T follicular helper cell (primary cell): ENCODE measurements around the gene ARHGDIA.
A peak's percentile ranks its signal among the peaks of the same experiment; 100 is the strongest.
"Not testable (repeated sequence)": the region's sequence is repeated elsewhere in the genome, so short reads cannot be mapped to it uniquely, and the experiment has no call there.

Experiments used
- DNase-seq: peaks from one replicate; pipeline ENCODE4 v3.0.0-alpha.2; 2020; ENCODE audit warnings: low read depth
- total RNA-seq, 2 experiments: gene quantifications; one replicate each; lab custom pipeline; 2026; lab: John Stamatoyannopoulos, UW

ARHGDIA gene
- total RNA-seq: 238 to 261 reads per million in 2 experiments

DNA sequence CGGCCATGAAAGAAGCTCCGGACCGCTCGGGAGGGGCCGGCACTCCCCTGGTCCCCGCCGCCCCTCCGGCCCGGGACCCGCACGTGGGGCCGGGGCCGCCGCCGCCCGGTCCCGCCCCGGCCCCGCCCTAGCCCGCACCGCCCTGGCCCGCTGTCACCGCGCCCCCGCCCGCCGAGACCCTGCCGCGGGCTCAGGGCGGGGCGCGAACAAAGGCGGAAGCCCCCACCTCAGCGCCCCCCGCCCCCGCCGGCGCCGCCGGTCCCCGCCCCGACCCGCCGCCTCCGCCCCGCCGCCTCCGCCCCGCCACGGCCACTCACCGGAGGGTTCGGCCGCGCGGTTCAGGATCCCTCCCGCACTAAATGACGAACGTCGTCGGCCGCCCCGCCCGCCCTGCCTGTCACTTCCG, at the start of gene ARHGDIA:
Gene ARHGDIA (minus strand): TSS at position 357 of the 406 bp plus-strand sequence. CDS start 1,407 bp downstream, outside the sequence.
- no peak for DNase-seq

DNA sequence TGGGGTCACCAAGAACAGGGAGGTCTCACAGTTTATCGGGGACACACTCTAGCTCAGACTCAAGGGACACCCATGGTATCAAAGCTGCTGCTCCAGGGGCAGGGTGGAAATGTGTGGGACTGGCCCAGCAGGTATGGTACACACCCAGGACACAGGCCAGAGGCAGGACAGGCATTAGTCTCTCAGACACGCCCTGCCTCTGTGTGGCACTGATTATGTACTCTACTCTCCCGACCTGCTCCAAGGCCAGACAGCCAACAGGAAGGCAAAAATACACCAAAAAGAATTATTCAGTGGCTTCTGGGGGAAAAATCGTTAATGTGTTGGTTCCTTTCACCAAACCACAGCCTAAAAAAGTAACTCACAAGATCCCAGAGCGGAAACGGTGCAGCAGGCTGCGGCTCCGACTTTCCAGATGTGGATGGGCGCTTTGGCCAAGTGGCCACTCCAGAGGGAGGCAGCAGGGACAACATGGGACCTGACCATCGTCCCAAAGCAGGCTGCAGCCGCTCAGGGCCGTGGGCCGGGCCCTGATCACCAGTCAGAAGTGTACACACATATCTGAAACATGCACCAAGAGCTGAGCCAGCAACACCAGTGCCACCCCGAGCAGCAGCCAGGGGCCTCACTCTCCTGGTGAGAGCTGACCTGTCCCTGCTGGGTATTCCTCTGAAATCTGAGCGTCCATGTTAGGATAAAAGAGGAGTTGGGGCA, 47.9 kb upstream of the ARHGDIA start:
- no peak for DNase-seq

GRCh38 chr17:81918333-81918669, 47.2 kb upstream of the ARHGDIA start:
- DNase-seq: not testable (repeated sequence)

DNA sequence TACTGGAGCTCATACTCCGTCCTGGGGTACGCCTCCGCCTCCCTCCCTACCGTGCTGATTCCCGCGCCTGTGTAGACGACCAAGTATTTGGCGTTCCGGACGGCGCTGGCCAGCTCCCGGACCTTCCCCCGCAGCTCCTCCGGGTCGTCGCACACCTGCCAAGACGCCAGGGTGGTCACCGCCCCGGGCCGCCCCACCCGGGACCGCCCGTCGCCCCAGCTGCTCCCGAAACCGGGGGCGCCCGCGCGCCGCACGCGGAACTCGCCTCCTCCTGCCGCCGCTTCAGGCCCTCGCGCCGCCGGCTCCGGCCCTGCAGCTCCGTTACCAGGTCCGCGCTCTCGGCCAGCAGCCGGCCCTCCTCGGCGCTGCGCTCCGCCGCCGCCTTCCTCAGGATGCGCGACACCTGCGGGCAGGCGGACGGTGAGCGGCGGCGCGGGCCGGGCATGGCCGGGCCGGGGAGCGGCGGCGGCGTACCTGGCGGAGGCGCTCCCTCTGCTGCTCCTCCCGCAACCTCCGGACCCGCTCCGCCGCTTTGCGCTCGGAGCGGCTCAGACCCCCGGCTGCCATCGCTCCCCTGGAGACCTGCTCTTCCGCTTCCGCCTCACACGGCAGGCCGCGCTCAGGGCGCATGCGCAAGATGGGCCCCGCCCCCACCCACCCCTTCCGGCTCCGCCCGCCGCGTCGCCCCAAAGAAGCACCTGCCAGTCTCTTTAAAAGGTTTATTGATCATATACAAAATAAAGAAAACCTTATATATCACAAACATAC, 46.6 kb upstream of the ARHGDIA start, which contains the start of gene SIRT7:
Gene SIRT7 (minus strand): TSS at position 612 of the 768 bp plus-strand sequence. CDS start 45 bp downstream, at position 567.
- DNase-seq: peak; percentile 76

- no peak for DNase-seq
Measured at GRCh38 chr17:81916234-81917001, 45.3 kb upstream of the ARHGDIA start.

- no peak for DNase-seq
Measured at GRCh38 chr17:81915331-81915730, 44.2 kb upstream of the ARHGDIA start.

GRCh38 chr17:81914103-81914850, 43.1 kb upstream of the ARHGDIA start:
- DNase-seq: no peak

DNA sequence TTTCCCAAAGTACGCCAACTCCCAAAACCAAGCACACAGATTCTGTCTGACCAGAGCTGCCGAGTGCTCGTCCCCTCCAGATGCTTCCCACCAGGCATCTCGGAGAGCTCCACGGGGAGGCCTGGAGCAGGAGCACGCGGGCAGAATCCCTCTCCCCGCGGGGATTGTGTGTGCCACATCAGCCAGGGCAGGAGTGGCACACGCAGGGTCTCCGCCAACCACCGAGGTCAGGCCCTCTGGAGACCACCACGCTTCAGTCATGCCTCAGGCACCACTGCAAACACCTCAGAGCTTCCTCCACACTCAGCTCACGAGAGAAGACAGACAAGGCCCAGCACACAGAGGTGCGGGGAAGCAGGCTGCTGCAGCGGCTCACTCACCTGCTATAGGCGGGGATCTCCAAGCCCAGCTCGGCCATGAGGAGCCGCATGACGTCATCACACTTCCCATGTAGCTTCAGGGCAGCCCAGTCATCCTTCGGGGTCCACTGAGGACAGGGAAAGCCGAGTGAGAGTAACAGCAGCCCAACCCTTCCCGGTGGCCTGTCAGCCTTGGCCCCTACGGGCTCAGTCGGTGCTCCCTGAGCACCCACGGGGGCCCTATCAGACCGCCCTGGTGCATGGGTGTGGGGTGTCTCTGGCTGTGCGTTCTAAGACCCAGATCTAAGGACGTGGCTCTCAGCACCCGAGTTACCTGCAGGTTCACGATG, 42.4 kb upstream of the ARHGDIA start:
- no peak for DNase-seq

- no peak for DNase-seq
Measured at GRCh38 chr17:81912441-81913309, 41.5 kb upstream of the ARHGDIA start.

DNA sequence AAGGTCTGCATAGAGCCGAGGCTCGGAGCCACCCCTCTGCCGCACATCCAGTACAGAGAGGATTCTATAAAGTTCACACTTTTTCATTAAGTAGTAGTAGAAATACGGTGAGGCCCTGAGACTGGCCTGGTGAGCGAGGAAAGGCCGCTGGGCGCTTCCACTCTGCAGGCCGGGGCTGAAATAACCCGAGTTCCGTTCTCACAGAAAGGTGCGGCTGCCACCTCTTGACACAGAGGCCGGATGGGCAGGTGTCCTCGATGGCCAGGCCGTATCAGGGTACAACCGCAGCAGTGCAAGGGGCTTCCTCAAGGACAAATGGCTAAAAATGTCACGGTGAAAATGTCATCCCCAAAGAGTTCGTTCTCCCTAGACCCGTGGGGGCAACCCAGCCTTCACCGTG, 40.8 kb upstream of the ARHGDIA start:
- DNase-seq: no peak

DNA sequence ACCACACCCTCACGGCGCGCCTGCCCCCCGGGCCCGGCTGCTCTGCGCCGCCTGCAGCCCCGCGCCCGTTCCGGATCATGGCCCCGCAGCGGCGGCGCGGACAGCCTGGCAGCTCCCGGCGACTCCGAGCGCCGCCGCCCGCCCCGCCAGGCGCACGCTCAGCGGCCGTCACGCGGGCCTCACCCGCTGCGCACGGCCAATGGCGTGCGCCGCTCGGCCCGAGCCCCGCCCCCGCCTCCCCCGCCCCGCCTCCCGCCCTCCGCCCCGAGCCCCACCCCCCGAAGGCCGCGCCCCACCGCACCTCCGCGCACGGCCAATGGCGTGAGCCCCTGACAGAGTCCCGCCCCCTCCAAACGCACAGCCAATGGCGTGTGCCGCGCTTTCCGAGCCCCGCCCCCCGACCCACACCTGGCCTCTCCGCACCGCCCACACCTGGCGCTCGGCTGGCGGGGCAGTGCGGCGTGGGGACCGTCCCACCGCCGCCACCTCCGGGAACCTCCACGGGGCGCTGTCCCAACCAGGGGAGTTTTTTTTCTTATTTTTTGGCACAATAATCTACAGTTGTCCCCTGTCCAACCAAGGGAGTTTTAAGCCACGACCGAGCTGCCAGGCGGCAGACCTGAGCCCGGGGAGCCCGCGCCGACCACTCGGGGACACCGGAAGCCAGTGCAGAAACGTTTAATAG, 40.3 kb upstream of the ARHGDIA start, which contains the start of gene PCYT2:
Gene PCYT2 (minus strand): TSS at position 123 of the 685 bp plus-strand sequence. CDS start 44 bp downstream, at position 79.
- peak; percentile 92 for DNase-seq

- DNase-seq: no peak
Measured at GRCh38 chr17:81910840-81911276, 39.7 kb upstream of the ARHGDIA start.

DNA sequence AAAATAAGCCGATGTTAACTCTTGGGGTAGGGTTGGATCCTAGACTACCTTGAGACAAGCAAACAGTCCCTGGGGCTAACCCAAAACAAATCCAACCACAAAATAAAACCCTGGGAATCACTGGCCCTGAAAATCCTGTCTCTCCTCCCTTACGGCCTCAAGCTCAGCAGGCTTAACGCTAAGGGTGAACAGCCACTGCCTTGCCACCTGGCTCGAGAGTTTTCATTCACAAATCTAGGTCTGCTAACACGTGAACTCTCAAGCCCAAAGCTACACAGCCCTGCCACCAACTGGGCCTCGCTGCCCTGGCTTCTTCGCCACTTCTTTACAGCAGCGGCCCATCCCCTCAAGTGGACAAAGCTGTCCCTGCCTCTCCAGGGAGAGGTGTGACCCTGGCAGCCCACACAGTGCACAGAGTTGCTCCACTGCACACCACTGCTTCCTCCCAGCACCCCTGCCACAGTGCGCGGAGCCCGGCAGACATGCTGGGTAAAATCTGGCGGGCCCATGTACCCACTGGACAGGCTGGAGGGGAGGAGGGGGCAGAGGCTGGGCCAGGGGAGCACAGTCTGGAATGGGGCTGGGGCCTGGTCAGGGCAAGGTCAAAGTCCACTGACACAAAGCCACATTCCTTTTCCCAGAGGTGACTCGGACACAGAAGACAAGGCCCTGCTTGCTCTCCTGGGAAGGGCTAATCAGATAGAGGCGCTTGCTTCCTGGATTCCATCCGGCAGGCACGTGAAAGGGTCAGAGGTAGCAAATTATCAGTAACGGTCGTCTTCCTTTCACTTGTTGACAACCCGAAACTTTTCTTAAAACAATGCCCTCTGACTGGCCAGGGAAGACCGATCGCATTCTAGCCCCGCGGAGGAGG, 39.1 kb upstream of the ARHGDIA start:
- no peak for DNase-seq

GRCh38 chr17:81909231-81909630, 38.1 kb upstream of the ARHGDIA start:
- no peak for DNase-seq

GRCh38 chr17:81908793-81909192, 37.7 kb upstream of the ARHGDIA start:
- no peak for DNase-seq

GRCh38 chr17:81907219-81908145, 36.3 kb upstream of the ARHGDIA start:
- DNase-seq: no peak
